ENCODE measurements around the gene SLC46A3.

DNA sequence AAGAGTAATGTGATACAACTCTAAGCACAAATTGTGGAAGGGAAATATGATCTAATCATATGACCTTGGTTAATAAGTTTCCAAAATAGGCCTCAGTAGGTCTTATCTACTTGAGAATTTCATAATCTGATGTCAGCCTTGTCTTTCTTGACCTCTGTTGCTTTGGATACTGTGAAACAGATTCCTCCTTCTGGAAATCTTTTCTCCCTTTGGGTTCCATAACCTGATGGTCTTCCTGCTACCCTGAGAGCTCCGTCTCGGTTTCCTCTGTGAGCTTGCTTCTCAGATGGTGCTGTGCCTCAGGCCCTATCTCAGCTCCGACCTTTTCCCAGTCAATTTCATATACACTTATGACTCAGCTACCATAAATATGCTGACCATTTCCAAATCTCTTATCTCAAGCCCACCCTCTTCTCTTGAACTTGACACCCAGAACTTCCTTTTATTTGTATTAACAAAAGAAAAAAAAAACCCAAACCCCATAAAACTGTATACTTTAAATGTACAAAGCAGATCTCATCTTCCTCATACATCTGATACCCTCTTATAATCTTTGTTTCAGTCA, 6.4 kb upstream of the SLC46A3 start:
- TF ChIP-seq GATA2 (IDR thresholded peaks at IDR 0.05; ENCODE audit: low read depth, low read length) (no peak), GATA3 (IDR thresholded peaks at IDR 0.05; ENCODE audit: low read depth, low read length) (no peak)

All from SH-SY5Y (cell line).